Peyer's patch (tissue), 4 donors: ENCODE measurements around the gene TSKS.

Experiments
- POLR2A ChIP-seq, 2 donors: fragments of 450-650 bp; IDR thresholded peaks; one replicate each; pipeline ENCODE4 v1.5.1; 2017; ENCODE audit warnings: antibody characterized with exemption in 2 of 2, mild to moderate bottlenecking in 2 of 2, moderate library complexity in 2 of 2
- TF ChIP-seq, protein P1 (sequence below), 6 experiments: fragments of 450-650 bp in 4 of 6; fragments of 200-600 bp in 2 of 6; sonication (generic) in 1 of 6; IDR thresholded peaks; one replicate each; pipeline ENCODE4 v1.5.1; 2017 to 2019; ENCODE audit warnings: antibody characterized with exemption in 6 of 6, mild to moderate bottlenecking in 3 of 6, moderate library complexity in 1 of 6

DNA sequence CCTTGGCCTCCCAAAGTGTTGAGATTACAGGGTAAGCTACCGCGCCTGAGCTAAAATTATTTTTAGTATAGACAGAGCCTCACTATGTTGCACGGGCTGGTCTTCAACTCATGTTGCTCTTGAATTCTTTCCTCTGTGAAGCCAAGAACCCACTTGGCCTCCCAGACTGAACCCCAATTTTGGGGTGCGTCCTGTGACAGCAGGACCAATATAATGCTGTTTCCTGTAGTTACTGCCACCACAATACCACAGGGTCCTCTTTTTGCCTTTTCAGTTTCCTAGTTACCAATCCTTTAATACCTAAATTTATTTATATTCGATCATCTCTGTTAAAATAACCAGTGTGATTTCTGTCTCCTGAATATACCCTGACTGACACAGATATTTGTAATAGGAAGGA, 32.9 kb downstream of the TSKS start:
- no peak for TF ChIP-seq POLR2A (IDR thresholded peaks at IDR 0.05)
- TF ChIP-seq, protein P1, sequence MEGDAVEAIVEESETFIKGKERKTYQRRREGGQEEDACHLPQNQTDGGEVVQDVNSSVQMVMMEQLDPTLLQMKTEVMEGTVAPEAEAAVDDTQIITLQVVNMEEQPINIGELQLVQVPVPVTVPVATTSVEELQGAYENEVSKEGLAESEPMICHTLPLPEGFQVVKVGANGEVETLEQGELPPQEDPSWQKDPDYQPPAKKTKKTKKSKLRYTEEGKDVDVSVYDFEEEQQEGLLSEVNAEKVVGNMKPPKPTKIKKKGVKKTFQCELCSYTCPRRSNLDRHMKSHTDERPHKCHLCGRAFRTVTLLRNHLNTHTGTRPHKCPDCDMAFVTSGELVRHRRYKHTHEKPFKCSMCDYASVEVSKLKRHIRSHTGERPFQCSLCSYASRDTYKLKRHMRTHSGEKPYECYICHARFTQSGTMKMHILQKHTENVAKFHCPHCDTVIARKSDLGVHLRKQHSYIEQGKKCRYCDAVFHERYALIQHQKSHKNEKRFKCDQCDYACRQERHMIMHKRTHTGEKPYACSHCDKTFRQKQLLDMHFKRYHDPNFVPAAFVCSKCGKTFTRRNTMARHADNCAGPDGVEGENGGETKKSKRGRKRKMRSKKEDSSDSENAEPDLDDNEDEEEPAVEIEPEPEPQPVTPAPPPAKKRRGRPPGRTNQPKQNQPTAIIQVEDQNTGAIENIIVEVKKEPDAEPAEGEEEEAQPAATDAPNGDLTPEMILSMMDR (IDR thresholded peaks at IDR 0.05), result no peak
